DND-41 (cell line): Measurements from ENCODE around the gene CYP27B1.

Experiments used
- ATAC-seq: fragments of 200-7000 bp; cut with Tn5 transposase; 3 replicates; pipeline ENCODE4 v1.9.1; 2021; ENCODE audit warnings: low read depth; ENCODE audit not compliant: insufficient read depth
- DNase-seq: peaks from one replicate; pipeline ENCODE4 v3.0.0-alpha.2; 2020
- H2AFZ ChIP-seq: 2 replicates; pipeline ENCODE4 v1.6.0; 2012; ENCODE audit warnings: low read depth, low read length
- H3K27ac ChIP-seq: 2 replicates; pipeline ENCODE4 v1.5.1; 2012; ENCODE audit warnings: low read length, inconsistent platforms
- H3K27me3 ChIP-seq: fragments of 200-600 bp; sonication (generic); 2 replicates; pipeline ENCODE4 v1.6.0; 2012; ENCODE audit warnings: low read length, mild to moderate bottlenecking, inconsistent platforms; ENCODE audit not compliant: insufficient read depth, poor library complexity
- H3K36me3 ChIP-seq: 2 replicates; pipeline ENCODE4 v1.5.1; 2012; ENCODE audit warnings: low read length, inconsistent platforms; ENCODE audit not compliant: insufficient read depth
- H3K4me1 ChIP-seq: 2 replicates; pipeline ENCODE4 v1.5.1; 2012; ENCODE audit warnings: mild to moderate bottlenecking, low read length; ENCODE audit not compliant: insufficient read depth
- H3K4me2 ChIP-seq: 2 replicates; pipeline ENCODE4 v1.6.0; 2012; ENCODE audit warnings: mild to moderate bottlenecking, moderate library complexity, low read length, inconsistent platforms; ENCODE audit not compliant: insufficient read depth
- H3K4me3 ChIP-seq, 2 experiments: fragments of 200-600 bp in 1 of 2; shearing (Covaris generic) in 1 of 2; 2 replicates each; pipeline ENCODE4 v1.5.1; 2012 to 2016; ENCODE audit warnings: inconsistent platforms in 2 of 2, low read length in 2 of 2, mild to moderate bottlenecking in 2 of 2, low read depth in 1 of 2, moderate library complexity in 1 of 2
- H3K79me2 ChIP-seq: 2 replicates; pipeline ENCODE4 v1.6.0; 2012; ENCODE audit warnings: low read length, inconsistent platforms; ENCODE audit not compliant: insufficient read depth
- H3K9ac ChIP-seq: 2 replicates; pipeline ENCODE4 v1.6.0; 2012; ENCODE audit warnings: low read depth, mild to moderate bottlenecking, inconsistent platforms, low read length, moderate library complexity
- H3K9me3 ChIP-seq: 2 replicates; pipeline ENCODE4 v1.5.1; 2012; ENCODE audit warnings: low read length, moderate library complexity, mild to moderate bottlenecking, inconsistent platforms; ENCODE audit not compliant: insufficient read depth, severe bottlenecking
- H4K20me1 ChIP-seq: 2 replicates; pipeline ENCODE4 v1.6.0; 2012; ENCODE audit warnings: low read length; ENCODE audit not compliant: insufficient read depth
- EZH2 ChIP-seq: IDR thresholded peaks from 3 replicates; pipeline ENCODE4 v1.6.1; 2012; ENCODE audit warnings: borderline replicate concordance, low read depth, mild to moderate bottlenecking, moderate library complexity, low read length, inconsistent platforms; ENCODE audit not compliant: severe bottlenecking
- TF ChIP-seq, protein P1 (sequence below): IDR thresholded peaks from 2 replicates; pipeline ENCODE4 v1.5.1; 2012; ENCODE audit warnings: borderline replicate concordance, low read length, moderate library complexity, mild to moderate bottlenecking; ENCODE audit not compliant: poor library complexity, severe bottlenecking; ENCODE audit errors: extremely low read depth

Gene CYP27B1

GRCh38 chr12:57744777-57745484, 21.9 kb downstream of the CYP27B1 start, which contains the start of gene TSPAN31:
TSS of gene TSPAN31 (plus strand) at chr12:57745039. CDS start at chr12:57745155, 116 bp downstream.
- peaks cover 35% of the 10 kb centered on the region for H3K36me3 ChIP-seq
- peak within 1 kb of the TSS; percentile 68 for H2AFZ ChIP-seq
- H4K20me1 ChIP-seq, result peaks cover 13% of the 10 kb centered on the region; the same call in 1 of the 2 replicates
- peak; percentile 91 for DNase-seq
- H3K9ac ChIP-seq, result peak within 1 kb of the TSS; percentile 65
- peak; percentile 73 for ATAC-seq
- H3K27ac ChIP-seq, result peak within 1 kb of the TSS; percentile 83
- peaks cover 54% of the 10 kb centered on the region for H3K4me1 ChIP-seq
- no peaks in the 10 kb centered on the region for H3K27me3 ChIP-seq
- H3K4me3 ChIP-seq, result peak within 1 kb of the TSS; percentile 27 to 71; a peak in 3 of 4 replicates
- TF ChIP-seq, protein P1, sequence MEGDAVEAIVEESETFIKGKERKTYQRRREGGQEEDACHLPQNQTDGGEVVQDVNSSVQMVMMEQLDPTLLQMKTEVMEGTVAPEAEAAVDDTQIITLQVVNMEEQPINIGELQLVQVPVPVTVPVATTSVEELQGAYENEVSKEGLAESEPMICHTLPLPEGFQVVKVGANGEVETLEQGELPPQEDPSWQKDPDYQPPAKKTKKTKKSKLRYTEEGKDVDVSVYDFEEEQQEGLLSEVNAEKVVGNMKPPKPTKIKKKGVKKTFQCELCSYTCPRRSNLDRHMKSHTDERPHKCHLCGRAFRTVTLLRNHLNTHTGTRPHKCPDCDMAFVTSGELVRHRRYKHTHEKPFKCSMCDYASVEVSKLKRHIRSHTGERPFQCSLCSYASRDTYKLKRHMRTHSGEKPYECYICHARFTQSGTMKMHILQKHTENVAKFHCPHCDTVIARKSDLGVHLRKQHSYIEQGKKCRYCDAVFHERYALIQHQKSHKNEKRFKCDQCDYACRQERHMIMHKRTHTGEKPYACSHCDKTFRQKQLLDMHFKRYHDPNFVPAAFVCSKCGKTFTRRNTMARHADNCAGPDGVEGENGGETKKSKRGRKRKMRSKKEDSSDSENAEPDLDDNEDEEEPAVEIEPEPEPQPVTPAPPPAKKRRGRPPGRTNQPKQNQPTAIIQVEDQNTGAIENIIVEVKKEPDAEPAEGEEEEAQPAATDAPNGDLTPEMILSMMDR, result no peak
- no peak for TF ChIP-seq EZH2
- no peaks in the 10 kb centered on the region for H3K9me3 ChIP-seq
- H3K79me2 ChIP-seq, result peaks cover 34% of the 10 kb centered on the region
- H3K4me2 ChIP-seq, result peak within 1 kb of the TSS; percentile 68

- H3K27me3 ChIP-seq, result no peaks in the 10 kb centered on the region
- peaks cover 61% of the 10 kb centered on the region for H3K4me1 ChIP-seq
- DNase-seq (no peak), ATAC-seq (no peak; the same call in 1 of the 3 replicates)
- H3K4me3 ChIP-seq, result peak overlapping the region; percentile 27 to 71; a peak in 3 of 4 replicates
- H3K9ac ChIP-seq, result peak overlapping the region; percentile 65
- H3K79me2 ChIP-seq, result peaks cover 35% of the 10 kb centered on the region
- TF ChIP-seq, protein P1, result no peak
- TF ChIP-seq EZH2, result no peak
- peak overlapping the region; percentile 83 for H3K27ac ChIP-seq
- peaks cover 18% of the 10 kb centered on the region for H4K20me1 ChIP-seq
- H3K9me3 ChIP-seq, result no peaks in the 10 kb centered on the region
- H3K4me2 ChIP-seq, result peak overlapping the region; percentile 68
- H3K36me3 ChIP-seq, result peaks cover 29% of the 10 kb centered on the region
- peak overlapping the region; percentile 68 for H2AFZ ChIP-seq
Measured at GRCh38 chr12:57744194-57744776, 22.6 kb downstream of the CYP27B1 start.

DNA sequence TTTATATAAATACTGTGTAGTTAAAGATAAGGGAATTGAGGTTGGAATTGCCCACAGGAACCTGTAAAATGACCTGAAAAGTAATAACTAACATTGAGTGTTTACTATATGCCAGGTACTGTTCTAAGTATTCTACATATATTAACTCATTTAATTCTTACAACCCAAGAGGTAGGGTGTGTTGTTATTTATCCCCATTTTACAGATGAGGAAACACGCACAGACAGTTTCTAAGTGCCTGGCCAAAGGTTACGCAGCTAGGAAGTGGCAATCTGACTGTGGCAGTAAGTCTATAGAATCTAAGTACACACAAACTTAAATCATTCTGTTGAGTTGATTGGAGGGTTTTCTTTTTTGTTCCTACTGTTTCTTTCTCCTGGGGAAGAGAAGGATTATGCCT, 23.1 kb downstream of the CYP27B1 start:
- Histone ChIP-seq H3K9ac (peak overlapping the region; percentile 65; the same call in 1 of the 2 replicates), H2AFZ (no peak overlapping the region), H3K79me2 (peaks cover 34% of the 10 kb centered on the region), H3K27me3 (no peaks in the 10 kb centered on the region), H3K9me3 (no peaks in the 10 kb centered on the region), H3K4me3 (0 out of 4 replicates have a peak overlapping the region, but pooled peaks of 1 of the 2 experiments have one; percentile 71), H3K36me3 (peaks cover 24% of the 10 kb centered on the region), H4K20me1 (peaks cover 18% of the 10 kb centered on the region), H3K4me1 (peaks cover 62% of the 10 kb centered on the region), H3K27ac (no peak overlapping the region), H3K4me2 (peak overlapping the region; percentile 68)
- DNase-seq (no peak), ATAC-seq (no peak)
- TF ChIP-seq EZH2, result no peak
- TF ChIP-seq, protein P1, result no peak
